Breast epithelium (tissue), 3 donors: ENCODE measurements around the gene PTCRA.

ENCODE experiments used
- POLR2A ChIP-seq: fragments of 450-650 bp; IDR thresholded peaks from one replicate; pipeline ENCODE4 v1.6.1; 2016; ENCODE audit warnings: antibody characterized with exemption, mild to moderate bottlenecking, moderate library complexity
- TF ChIP-seq, protein P1 (sequence below), 3 donors: fragments of 450-650 bp; IDR thresholded peaks; one replicate each; pipeline ENCODE4 v1.5.1; 2016 to 2017; ENCODE audit warnings: antibody characterized with exemption in 3 of 3, mild to moderate bottlenecking in 3 of 3, moderate library complexity in 3 of 3

DNA sequence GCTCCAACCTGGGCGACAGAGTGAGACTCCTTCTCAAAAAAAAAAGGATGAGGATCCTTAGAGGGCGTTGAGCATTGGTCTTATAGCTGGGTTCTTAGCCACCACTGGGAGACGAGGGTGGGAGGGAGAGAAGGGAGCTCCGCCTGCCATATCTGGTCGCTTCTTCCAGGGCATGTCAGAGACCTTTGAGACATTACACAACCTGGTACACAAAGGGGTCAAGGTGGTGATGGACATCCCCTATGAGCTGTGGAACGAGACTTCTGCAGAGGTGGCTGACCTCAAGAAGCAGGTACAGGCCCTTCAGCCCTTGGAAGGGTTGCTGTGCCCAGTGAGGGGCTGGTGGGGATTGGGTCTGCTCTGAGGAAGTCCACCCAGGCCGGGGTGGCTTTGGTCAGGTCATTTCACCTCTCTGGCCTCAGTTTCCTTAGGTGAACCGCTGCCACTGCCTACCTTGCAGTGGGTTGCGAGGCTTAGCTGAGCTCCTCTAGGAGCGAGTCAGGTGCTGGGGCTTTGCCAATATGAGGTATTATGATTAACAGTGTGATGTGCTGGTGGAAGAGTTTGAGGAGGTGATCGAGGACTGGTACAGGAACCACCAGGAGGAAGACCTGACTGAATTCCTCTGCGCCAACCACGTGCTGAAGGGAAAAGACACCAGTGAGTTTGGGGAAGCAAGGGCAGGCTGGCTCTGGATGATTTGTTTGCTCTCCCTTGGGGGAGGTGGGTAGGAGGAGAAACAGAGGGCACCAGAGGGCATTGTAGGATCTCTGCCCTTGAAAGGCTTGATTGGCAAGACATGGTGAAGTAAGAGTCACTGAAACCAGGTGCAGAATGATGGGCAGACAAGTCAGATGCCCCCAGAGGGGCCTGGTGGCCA, 21.9 kb downstream of the PTCRA start:
- TF ChIP-seq, protein P1, sequence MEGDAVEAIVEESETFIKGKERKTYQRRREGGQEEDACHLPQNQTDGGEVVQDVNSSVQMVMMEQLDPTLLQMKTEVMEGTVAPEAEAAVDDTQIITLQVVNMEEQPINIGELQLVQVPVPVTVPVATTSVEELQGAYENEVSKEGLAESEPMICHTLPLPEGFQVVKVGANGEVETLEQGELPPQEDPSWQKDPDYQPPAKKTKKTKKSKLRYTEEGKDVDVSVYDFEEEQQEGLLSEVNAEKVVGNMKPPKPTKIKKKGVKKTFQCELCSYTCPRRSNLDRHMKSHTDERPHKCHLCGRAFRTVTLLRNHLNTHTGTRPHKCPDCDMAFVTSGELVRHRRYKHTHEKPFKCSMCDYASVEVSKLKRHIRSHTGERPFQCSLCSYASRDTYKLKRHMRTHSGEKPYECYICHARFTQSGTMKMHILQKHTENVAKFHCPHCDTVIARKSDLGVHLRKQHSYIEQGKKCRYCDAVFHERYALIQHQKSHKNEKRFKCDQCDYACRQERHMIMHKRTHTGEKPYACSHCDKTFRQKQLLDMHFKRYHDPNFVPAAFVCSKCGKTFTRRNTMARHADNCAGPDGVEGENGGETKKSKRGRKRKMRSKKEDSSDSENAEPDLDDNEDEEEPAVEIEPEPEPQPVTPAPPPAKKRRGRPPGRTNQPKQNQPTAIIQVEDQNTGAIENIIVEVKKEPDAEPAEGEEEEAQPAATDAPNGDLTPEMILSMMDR (IDR thresholded peaks at IDR 0.05) = no peak
- no peak for TF ChIP-seq POLR2A
